MM.1S (cell line): ENCODE results near the gene C10orf53.

ENCODE experiments used
- DNase-seq: peaks from one replicate; pipeline ENCODE4 v3.0.0-alpha.2; 2015
- H2AFZ ChIP-seq: fragments of 300-600 bp; sonication (generic); 2 replicates; pipeline ENCODE4 v1.6.0; 2016; ENCODE audit warnings: antibody characterized with exemption, low read length
- H3F3A ChIP-seq: fragments of 300-600 bp; sonication (generic); 2 replicates; pipeline ENCODE4 v1.6.1; 2016; ENCODE audit warnings: mild to moderate bottlenecking, antibody characterized with exemption, low read length, moderate library complexity, mixed read lengths; ENCODE audit not compliant: insufficient read depth
- H3K27ac ChIP-seq: fragments of 300-600 bp; sonication (generic); 2 replicates; pipeline ENCODE4 v1.5.1; 2016; ENCODE audit warnings: mild to moderate bottlenecking, low read length
- H3K27me3 ChIP-seq: fragments of 300-600 bp; sonication (generic); replicated peaks from 2 replicates; pipeline ENCODE4 v1.6.0; 2016; ENCODE audit warnings: low read length; ENCODE audit not compliant: insufficient read depth
- H3K36me3 ChIP-seq: fragments of 300-600 bp; sonication (generic); replicated peaks from 2 replicates; pipeline ENCODE4 v1.6.1; 2016; ENCODE audit warnings: mild to moderate bottlenecking, low read length, mixed read lengths; ENCODE audit not compliant: insufficient read depth
- H3K4me1 ChIP-seq: fragments of 300-600 bp; sonication (generic); 2 replicates; pipeline ENCODE4 v1.6.1; 2016; ENCODE audit warnings: low read length, mixed read lengths
- H3K4me2 ChIP-seq: fragments of 300-600 bp; sonication (generic); 2 replicates; pipeline ENCODE4 v1.6.0; 2016; ENCODE audit warnings: low read depth, low read length
- H3K4me3 ChIP-seq: fragments of 300-600 bp; sonication (generic); 2 replicates; pipeline ENCODE4 v1.5.1; 2016; ENCODE audit warnings: low read length, mixed read lengths
- H3K79me2 ChIP-seq: fragments of 300-600 bp; sonication (generic); 2 replicates; pipeline ENCODE4 v1.6.1; 2016; ENCODE audit warnings: mixed run types, low read length, mixed read lengths
- H3K9ac ChIP-seq: fragments of 300-600 bp; sonication (generic); 2 replicates; pipeline ENCODE4 v1.6.1; 2016; ENCODE audit warnings: low read length, mixed read lengths
- H3K9me2 ChIP-seq: fragments of 300-600 bp; sonication (generic); replicated peaks from 2 replicates; pipeline ENCODE4 v1.6.1; 2016; ENCODE audit warnings: mild to moderate bottlenecking, low read length, mixed read lengths; ENCODE audit not compliant: insufficient read depth
- H3K9me3 ChIP-seq: fragments of 300-600 bp; sonication (generic); replicated peaks from 2 replicates; pipeline ENCODE4 v1.6.1; 2016; ENCODE audit warnings: mild to moderate bottlenecking, low read length, mixed read lengths; ENCODE audit not compliant: insufficient read depth
- H4K20me1 ChIP-seq: fragments of 300-600 bp; sonication (generic); 2 replicates; pipeline ENCODE4 v1.6.1; 2016; ENCODE audit warnings: mild to moderate bottlenecking, low read length, moderate library complexity, mixed read lengths; ENCODE audit not compliant: insufficient read depth
- CTCF ChIP-seq: fragments of 300-600 bp; sonication (generic); IDR thresholded peaks from 2 replicates; pipeline ENCODE4 v1.5.1; 2016; ENCODE audit warnings: antibody characterized with exemption, low read length, mixed read lengths
- EZH2 ChIP-seq: fragments of 300-600 bp; sonication (generic); optimal IDR thresholded peaks from 2 replicates; pipeline ENCODE3; 2017; ENCODE audit warnings: low read depth, mild to moderate bottlenecking, antibody characterized with exemption, low read length, mixed read lengths
- EZH2phosphoT487 ChIP-seq: fragments of 300-600 bp; sonication (generic); IDR thresholded peaks from 2 replicates; pipeline ENCODE4 v1.6.1; 2018; ENCODE audit warnings: antibody characterized with exemption, low read length

The C10orf53 gene, protein sequence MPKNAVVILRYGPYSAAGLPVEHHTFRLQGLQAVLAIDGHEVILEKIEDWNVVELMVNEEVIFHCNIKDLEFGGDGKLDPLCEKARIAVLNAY

DNA sequence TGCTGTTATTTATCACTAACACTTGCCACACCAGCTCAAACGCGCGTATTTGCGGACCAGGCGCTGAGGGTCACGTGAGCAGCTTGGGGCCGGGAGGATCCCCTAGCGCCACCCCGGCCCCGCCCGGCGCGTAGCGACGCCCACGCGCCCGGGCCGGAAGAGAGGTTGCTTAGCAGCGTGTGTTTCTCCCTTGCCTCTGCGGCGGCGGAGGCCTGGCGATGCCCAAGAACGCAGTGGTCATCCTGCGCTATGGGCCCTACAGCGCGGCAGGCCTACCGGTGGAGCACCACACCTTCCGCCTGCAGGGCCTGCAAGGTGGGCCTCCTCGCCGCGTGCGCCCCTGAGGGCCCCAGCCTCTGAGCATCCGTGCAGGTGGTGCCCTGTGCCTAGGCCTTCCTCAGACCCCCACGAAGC is at the start of gene C10orf53:
Gene C10orf53 (plus strand): TSS at position 172 of the 414 bp plus-strand sequence. CDS start 47 bp downstream, at position 219.
- DNase-seq, result no peak
- H3K9me3 ChIP-seq, result no peaks in the 10 kb centered on the region

DNA sequence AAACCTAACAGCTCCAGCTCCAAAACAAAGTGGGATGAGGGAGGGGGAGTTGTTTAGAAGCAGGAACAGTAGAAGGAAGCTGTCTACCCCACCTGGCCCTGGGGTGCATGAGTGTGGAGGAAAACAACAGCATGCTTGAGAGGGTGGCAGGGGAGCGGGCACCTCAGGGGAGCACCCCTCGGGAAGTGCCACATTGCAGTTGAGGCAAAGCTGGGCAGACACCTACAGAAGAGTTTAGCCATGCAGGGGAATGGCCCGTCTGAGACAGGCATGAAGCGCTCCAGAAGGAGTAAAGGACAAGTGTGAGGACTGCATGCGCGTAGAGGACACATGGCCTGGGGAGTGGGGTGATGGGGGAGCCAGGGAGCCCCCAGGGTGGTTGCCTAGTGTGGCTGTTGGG is 47.5 kb upstream of the C10orf53 start:
- H3K4me3 ChIP-seq, result no peak overlapping the region
- H3K9me2 ChIP-seq, result no peaks in the 10 kb centered on the region
- no peak for DNase-seq
- no peaks in the 10 kb centered on the region for H3K36me3 ChIP-seq
- no peak overlapping the region for H3K4me2 ChIP-seq
- H2AFZ ChIP-seq, result no peak overlapping the region
- H3K4me1 ChIP-seq, result no peaks in the 10 kb centered on the region
- no peaks in the 10 kb centered on the region for H3K9me3 ChIP-seq
- no peaks in the 10 kb centered on the region for H3K27me3 ChIP-seq
- H3F3A ChIP-seq, result no peaks in the 10 kb centered on the region
- H3K79me2 ChIP-seq, result no peaks in the 10 kb centered on the region
- no peaks in the 10 kb centered on the region for H4K20me1 ChIP-seq
- no peak overlapping the region for H3K27ac ChIP-seq
- H3K9ac ChIP-seq, result no peak overlapping the region
- TF ChIP-seq CTCF, result no peak
- no peak for TF ChIP-seq EZH2phosphoT487
- no peak for TF ChIP-seq EZH2

More for the DNA sequence above, at the start of gene C10orf53:
- Histone ChIP-seq H3K4me2 (no peak within 1 kb of the TSS), H3K27ac (no peak within 1 kb of the TSS), H3K36me3 (no peaks in the 10 kb centered on the region), H4K20me1 (no peaks in the 10 kb centered on the region), H3K79me2 (no peaks in the 10 kb centered on the region), H2AFZ (no peak within 1 kb of the TSS), H3K9ac (no peak within 1 kb of the TSS), H3K4me3 (no peak within 1 kb of the TSS), H3K27me3 (no peaks in the 10 kb centered on the region), H3K4me1 (no peaks in the 10 kb centered on the region), H3F3A (no peaks in the 10 kb centered on the region), H3K9me2 (no peaks in the 10 kb centered on the region)
- TF ChIP-seq EZH2phosphoT487, result no peak
- no peak for TF ChIP-seq EZH2
- TF ChIP-seq CTCF, result no peak

DNA sequence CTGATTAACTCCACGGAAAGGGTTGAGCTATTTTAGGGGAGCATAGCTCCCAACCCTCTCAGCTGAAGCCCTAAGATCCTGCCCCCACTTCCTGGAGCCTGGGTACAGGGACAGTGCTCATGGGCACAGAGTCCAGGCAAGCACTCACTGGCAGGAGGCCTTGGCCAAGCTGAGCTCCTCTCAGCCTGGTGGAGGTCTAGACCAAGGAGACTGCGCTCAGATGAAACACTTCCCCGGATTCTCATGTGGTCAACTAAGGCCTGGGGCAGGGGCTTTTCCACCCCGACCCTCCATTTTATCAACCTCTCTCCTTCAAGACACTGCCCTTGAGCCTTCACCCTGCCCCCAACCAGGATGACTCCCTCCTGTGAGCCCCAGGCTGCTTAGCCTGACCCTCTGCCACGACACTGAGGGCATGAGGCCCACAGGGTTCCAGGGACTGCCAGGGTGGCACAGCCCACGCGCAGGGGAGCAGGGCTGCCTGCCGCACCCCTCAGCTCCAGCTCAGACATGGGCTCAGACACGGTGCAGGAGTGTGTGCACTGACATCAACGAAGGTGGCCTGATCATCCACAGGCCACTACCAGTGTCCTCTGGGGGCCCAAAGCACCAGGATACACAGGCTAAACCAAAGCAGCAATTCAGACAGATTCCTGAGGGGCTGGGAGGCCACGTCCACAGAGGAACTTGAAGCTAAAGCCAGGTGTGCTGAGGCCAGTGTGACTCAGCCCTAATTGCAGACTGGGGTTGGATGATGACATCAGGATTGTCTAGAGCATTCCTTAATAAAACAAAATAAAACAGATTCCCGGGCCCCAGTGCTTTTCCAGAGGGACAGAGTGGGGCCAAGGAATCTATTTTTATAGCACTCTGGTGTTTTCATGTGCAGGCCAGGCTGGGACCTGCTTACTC is 46.8 kb upstream of the C10orf53 start:
- Histone ChIP-seq H3K4me2 (no peak overlapping the region), H3K27me3 (no peaks in the 10 kb centered on the region), H4K20me1 (no peaks in the 10 kb centered on the region), H3K4me3 (no peak overlapping the region), H3F3A (no peaks in the 10 kb centered on the region), H3K9me2 (no peaks in the 10 kb centered on the region), H3K79me2 (no peaks in the 10 kb centered on the region), H3K4me1 (no peaks in the 10 kb centered on the region), H3K27ac (no peak overlapping the region), H3K9me3 (no peaks in the 10 kb centered on the region), H3K36me3 (no peaks in the 10 kb centered on the region), H2AFZ (no peak overlapping the region), H3K9ac (no peak overlapping the region)
- DNase-seq, result no peak
- TF ChIP-seq EZH2phosphoT487 (no peak), CTCF (no peak), EZH2 (no peak)
